IPS DF 6.9 (cell line): ENCODE measurements around the gene FAM47A.

ENCODE experiments used
- DNase-seq: peaks from one replicate; pipeline ENCODE4 v3.0.0-alpha.2; 2013; ENCODE audit warnings: low read depth, low spot score
- H3K27ac ChIP-seq: one replicate; pipeline ENCODE4 v1.5.1; 2013; ENCODE audit warnings: low read length, control low read depth
- H3K27me3 ChIP-seq: 2 replicates; pipeline ENCODE4 v1.6.1; 2013; ENCODE audit warnings: mild to moderate bottlenecking, low read length; ENCODE audit not compliant: control insufficient read depth, insufficient read depth
- H3K36me3 ChIP-seq: 2 replicates; pipeline ENCODE4 v1.6.1; 2013; ENCODE audit warnings: low read length; ENCODE audit not compliant: control insufficient read depth, insufficient read depth
- H3K4me1 ChIP-seq: 2 replicates; pipeline ENCODE4 v1.6.1; 2013; ENCODE audit warnings: low read length; ENCODE audit not compliant: control insufficient read depth, insufficient read depth
- H3K4me3 ChIP-seq: 2 replicates; pipeline ENCODE4 v1.5.1; 2013; ENCODE audit warnings: mild to moderate bottlenecking, low read length
- H3K9me3 ChIP-seq: 2 replicates; pipeline ENCODE4 v1.6.1; 2013; ENCODE audit warnings: low read length, inconsistent platforms; ENCODE audit not compliant: control insufficient read depth, insufficient read depth
- WGBS: extraction: QIAGEN DNeasy Blood & Tissue Kit; methylation state at CpG from one replicate; pipeline ENCODE4 v1.1.7; 2013; ENCODE audit warnings: mixed read lengths, missing lambda C conversion rate; ENCODE audit not compliant: insufficient read length, insufficient coverage; 5-methylcytosine and 5-hydroxymethylcytosine counted together

Gene FAM47A

GRCh38 chrX:34132028-34132427, at the start of gene FAM47A:
TSS of gene FAM47A (minus strand) at chrX:34132314. CDS start at chrX:34132278, 36 bp downstream.
- no peaks in the 10 kb centered on the region for H3K4me1 ChIP-seq
- no CpG with 5 or more reads among the region's 25 CpGs for WGBS
- no peaks in the 10 kb centered on the region for H3K9me3 ChIP-seq
- no peaks in the 10 kb centered on the region for H3K36me3 ChIP-seq
- H3K4me3 ChIP-seq = no peak within 1 kb of the TSS
- no peak within 1 kb of the TSS for H3K27ac ChIP-seq
- DNase-seq = no peak
- no peaks in the 10 kb centered on the region for H3K27me3 ChIP-seq

GRCh38 chrX:34147345-34147744, 15.2 kb upstream of the FAM47A start:
- no CpG with 5 or more reads among the region's 9 CpGs for WGBS

GRCh38 chrX:34146906-34147305, 14.8 kb upstream of the FAM47A start:
- Histone ChIP-seq H3K27me3 (no peaks in the 10 kb centered on the region), H3K9me3 (no peaks in the 10 kb centered on the region), H3K4me1 (no peaks in the 10 kb centered on the region), H3K36me3 (no peaks in the 10 kb centered on the region), H3K4me3 (no peak overlapping the region), H3K27ac (no peak overlapping the region)
- no CpG with 5 or more reads among the region's 30 CpGs for WGBS
- no peak for DNase-seq

More at GRCh38 chrX:34147345-34147744, 15.2 kb upstream of the FAM47A start:
- Histone ChIP-seq H3K9me3 (no peaks in the 10 kb centered on the region), H3K27ac (no peak overlapping the region), H3K4me3 (no peak overlapping the region), H3K4me1 (no peaks in the 10 kb centered on the region), H3K36me3 (no peaks in the 10 kb centered on the region), H3K27me3 (no peaks in the 10 kb centered on the region)
- no peak for DNase-seq

GRCh38 chrX:34144246-34144645, 12.1 kb upstream of the FAM47A start:
- WGBS = no CpG with 5 or more reads among the region's 2 CpGs
- DNase-seq = no peak

GRCh38 chrX:34140816-34141215, 8.7 kb upstream of the FAM47A start:
- no peak for DNase-seq
- no peak overlapping the region for H3K27ac ChIP-seq
- H3K4me3 ChIP-seq = no peak overlapping the region
- no CpG with 5 or more reads among the region's 1 CpG for WGBS
- no peaks in the 10 kb centered on the region for H3K9me3 ChIP-seq
- H3K36me3 ChIP-seq = no peaks in the 10 kb centered on the region
- H3K4me1 ChIP-seq = no peaks in the 10 kb centered on the region
- no peaks in the 10 kb centered on the region for H3K27me3 ChIP-seq

More at GRCh38 chrX:34144246-34144645, 12.1 kb upstream of the FAM47A start:
- H3K4me1 ChIP-seq = no peaks in the 10 kb centered on the region
- H3K36me3 ChIP-seq = no peaks in the 10 kb centered on the region
- H3K27me3 ChIP-seq = no peaks in the 10 kb centered on the region
- no peak overlapping the region for H3K27ac ChIP-seq
- no peak overlapping the region for H3K4me3 ChIP-seq
- no peaks in the 10 kb centered on the region for H3K9me3 ChIP-seq

GRCh38 chrX:34130980-34131744, 952 bp downstream of the FAM47A start:
- no peak overlapping the region for H3K4me3 ChIP-seq
- no peak overlapping the region for H3K27ac ChIP-seq
- no peaks in the 10 kb centered on the region for H3K27me3 ChIP-seq
- WGBS = no CpG with 5 or more reads among the region's 41 CpGs
- H3K4me1 ChIP-seq = no peaks in the 10 kb centered on the region
- no peak for DNase-seq
- no peaks in the 10 kb centered on the region for H3K9me3 ChIP-seq
- H3K36me3 ChIP-seq = no peaks in the 10 kb centered on the region

GRCh38 chrX:34130501-34130900, 1.6 kb downstream of the FAM47A start:
- WGBS = no CpG with 5 or more reads among the region's 29 CpGs
- Histone ChIP-seq H3K4me3 (no peak overlapping the region), H3K9me3 (no peaks in the 10 kb centered on the region), H3K27me3 (no peaks in the 10 kb centered on the region), H3K27ac (no peak overlapping the region), H3K4me1 (no peaks in the 10 kb centered on the region), H3K36me3 (no peaks in the 10 kb centered on the region)
- DNase-seq = no peak

- Histone ChIP-seq H3K4me1 (no peaks in the 10 kb centered on the region), H3K36me3 (no peaks in the 10 kb centered on the region), H3K4me3 (no peak overlapping the region), H3K27me3 (no peaks in the 10 kb centered on the region), H3K27ac (no peak overlapping the region), H3K9me3 (no peaks in the 10 kb centered on the region)
- DNase-seq = no peak
- no CpG with 5 or more reads among the region's 5 CpGs for whole genome bisulfite sequencing
Measured at GRCh38 chrX:34126011-34126410, 6.1 kb downstream of the FAM47A start.

GRCh38 chrX:34119122-34119521, 13.0 kb downstream of the FAM47A start:
- no CpG with 5 or more reads among the region's 2 CpGs for WGBS
- Histone ChIP-seq H3K4me1 (no peaks in the 10 kb centered on the region), H3K4me3 (no peak overlapping the region), H3K9me3 (no peaks in the 10 kb centered on the region), H3K36me3 (no peaks in the 10 kb centered on the region), H3K27ac (no peak overlapping the region), H3K27me3 (no peaks in the 10 kb centered on the region)
- DNase-seq = no peak

- Histone ChIP-seq H3K9me3 (no peaks in the 10 kb centered on the region), H3K36me3 (no peaks in the 10 kb centered on the region), H3K4me1 (no peaks in the 10 kb centered on the region), H3K4me3 (no peak overlapping the region), H3K27ac (no peak overlapping the region), H3K27me3 (no peaks in the 10 kb centered on the region)
- WGBS = no CpG with 5 or more reads among the region's 1 CpG
- no peak for DNase-seq
Measured at GRCh38 chrX:34112459-34112858, 19.7 kb downstream of the FAM47A start.
